Fibroblast of the aortic adventitia (primary cell): ENCODE data around the gene HSD17B1. TPM values are rescaled to one million over a fixed set of nuclear protein-coding genes. Genes with fewer than 3 reads are reported as not detected.

Source experiments
- DNase-seq: peaks from one replicate; pipeline ENCODE4 v3.0.0-alpha.2; 2010; ENCODE audit warnings: low read depth
- H3K4me3 ChIP-seq: 2 replicates; pipeline ENCODE4 v1.5.1; 2011; ENCODE audit warnings: low read depth, mild to moderate bottlenecking, control low read depth, low read length, moderate library complexity
- CTCF ChIP-seq: IDR thresholded peaks from 2 replicates; pipeline ENCODE4 v1.5.1; 2011; ENCODE audit warnings: mild to moderate bottlenecking, low read length, control low read depth, inconsistent platforms; ENCODE audit not compliant: insufficient read depth
- total RNA-seq: library from RNA; depleted of rRNA; stranded (reverse); fragments of >200 nt; gene quantifications from 2 replicates; pipeline ENCODE4 v1.2.3, GENCODE V29; 2012; ENCODE audit warnings: low replicate concordance

HSD17B1 gene
- total RNA-seq, 1 donor: 0.99 TPM

DNA sequence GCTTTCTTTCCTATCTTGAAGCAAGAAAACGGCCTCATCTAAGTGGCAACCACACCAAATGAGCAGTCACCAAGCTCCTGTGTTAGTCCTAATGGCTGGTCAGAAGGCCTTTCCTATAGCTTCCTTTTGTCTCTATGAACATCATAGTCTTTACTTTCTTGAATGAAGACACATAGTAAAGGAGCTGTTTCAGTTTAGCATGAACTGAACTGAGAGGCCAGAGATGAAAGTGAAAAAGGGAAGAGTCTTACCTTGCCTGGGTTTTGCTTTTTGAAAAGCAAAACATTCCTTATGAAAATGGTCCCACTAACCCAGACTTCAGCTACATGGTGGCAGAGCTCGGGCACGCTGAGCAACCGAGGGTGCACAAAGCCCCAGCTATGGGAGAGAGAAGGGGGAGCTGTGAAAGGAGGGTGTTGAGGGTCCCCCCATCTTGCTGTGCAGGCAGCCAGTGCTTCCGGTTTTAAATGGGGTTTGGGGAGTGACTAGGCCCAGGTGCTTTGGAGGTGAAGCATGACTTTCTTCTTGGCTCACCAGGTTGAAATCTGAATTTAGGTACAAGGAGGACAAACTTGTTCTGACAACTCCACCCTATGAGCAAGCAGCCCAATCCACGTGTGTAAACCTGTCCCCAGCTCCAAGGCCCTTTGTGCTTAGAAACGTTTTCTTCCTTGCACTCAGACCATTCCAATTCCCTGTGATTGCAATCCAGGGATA, 33.9 kb downstream of the HSD17B1 start:
- no peak for DNase-seq
- no peak for TF ChIP-seq CTCF
- H3K4me3 ChIP-seq: no peak overlapping the region

GRCh38 chr17:42590886-42591285, 38.2 kb downstream of the HSD17B1 start:
- H3K4me3 ChIP-seq: no peak overlapping the region
- no peak for DNase-seq
- TF ChIP-seq CTCF: no peak

- H3K4me3 ChIP-seq: no peak overlapping the region
- TF ChIP-seq CTCF: no peak
- DNase-seq: no peak
Measured at GRCh38 chr17:42591411-42591810, 38.7 kb downstream of the HSD17B1 start.

DNA sequence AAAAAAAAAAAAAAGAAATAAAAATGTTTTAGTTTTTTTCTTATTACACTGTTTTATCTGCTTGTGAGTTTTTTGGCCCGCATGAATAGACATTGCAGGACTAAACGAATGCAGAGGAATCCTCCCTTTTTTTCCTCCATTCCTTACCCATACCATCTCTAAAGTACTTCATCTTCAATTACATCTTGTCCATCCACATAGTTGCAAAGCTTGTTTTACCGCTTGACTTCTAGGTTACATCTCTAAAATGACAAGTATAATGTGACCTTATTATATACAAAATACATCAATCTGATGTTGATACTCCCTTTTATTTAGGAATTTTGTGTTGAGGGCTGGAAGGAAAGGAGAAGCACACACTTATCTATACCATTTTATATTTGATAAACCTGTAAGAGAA, 43.7 kb downstream of the HSD17B1 start:
- H3K4me3 ChIP-seq: no peak overlapping the region
- DNase-seq: no peak
- no peak for TF ChIP-seq CTCF

- no peak for TF ChIP-seq CTCF
- H3K4me3 ChIP-seq: no peak overlapping the region
- no peak for DNase-seq
Measured at GRCh38 chr17:42598905-42599304, 46.2 kb downstream of the HSD17B1 start.

GRCh38 chr17:42603318-42603717, 50.6 kb downstream of the HSD17B1 start:
- DNase-seq: no peak

More at GRCh38 chr17:42603318-42603717, 50.6 kb downstream of the HSD17B1 start:
- TF ChIP-seq CTCF: no peak
- H3K4me3 ChIP-seq: no peak overlapping the region

Other genes starting within 250 kb of the HSD17B1 start
- 103 and 137 TPM in 2 replicates for gene STAT3, start 164.5 kb upstream of the HSD17B1 start, total RNA-seq
- gene CAVIN1, start 129.7 kb upstream of the HSD17B1 start, total RNA-seq: 639 and 721 TPM in 2 replicates
- 40.0 and 60.6 TPM in 2 replicates for gene ATP6V0A1, start 94.0 kb upstream of the HSD17B1 start, total RNA-seq
- 28.9 and 41.8 TPM in 2 replicates for gene NAGLU, start 16.7 kb upstream of the HSD17B1 start, total RNA-seq
- gene COASY, start 9.2 kb downstream of the HSD17B1 start, total RNA-seq: 11.0 and 19.1 TPM in 2 replicates
- gene MLX, start 14.2 kb downstream of the HSD17B1 start, total RNA-seq: 10.5 and 41.8 TPM in 2 replicates
- gene PSMC3IP, start 24.8 kb downstream of the HSD17B1 start, total RNA-seq: 0.49 and 18.3 TPM in 2 replicates
- gene RETREG3, start 56.5 kb downstream of the HSD17B1 start, total RNA-seq: 41.1 and 52.6 TPM in 2 replicates
- 15.3 and 50.6 TPM in 2 replicates for gene TUBG1, start 56.8 kb downstream of the HSD17B1 start, total RNA-seq
- 4.3 and 12.1 TPM in 2 replicates for gene TUBG2, start 106.4 kb downstream of the HSD17B1 start, total RNA-seq
- gene PLEKHH3, start 124.1 kb downstream of the HSD17B1 start, total RNA-seq: 15.5 and 15.6 TPM in 2 replicates
- 4.3 and 4.9 TPM in 2 replicates for gene CCR10, start 128.9 kb downstream of the HSD17B1 start, total RNA-seq
- 32.0 and 41.5 TPM in 2 replicates for gene CNTNAP1, start 129.6 kb downstream of the HSD17B1 start, total RNA-seq
- gene EZH1, start 192.1 kb downstream of the HSD17B1 start, total RNA-seq: 26.7 and 31.4 TPM in 2 replicates
- 0.27 and 4.8 TPM in 2 replicates for gene RAMP2, start 208.3 kb downstream of the HSD17B1 start, total RNA-seq
- gene VPS25, start 220.5 kb downstream of the HSD17B1 start, total RNA-seq: 4.2 and 57.2 TPM in 2 replicates
- gene WNK4, start 227.7 kb downstream of the HSD17B1 start, total RNA-seq: 0.45 and 3.5 TPM in 2 replicates
- 40.8 and 67.5 TPM in 2 replicates for gene COA3, start 245.8 kb downstream of the HSD17B1 start, total RNA-seq
- 0.54 TPM in 1 of 2 replicates, not detected in the other for gene CNTD1, start 245.9 kb downstream of the HSD17B1 start, total RNA-seq